Ovary (tissue), 3 donors: ENCODE results near the gene ANKS1B.

Source experiments
- CTCF ChIP-seq, 3 donors: fragments of 450-650 bp in 2 of 3; fragments of 200-600 bp in 1 of 3; IDR thresholded peaks; one replicate each; pipeline versions ENCODE4 v1.5.1 to v1.8.0; 2016 to 2022; ENCODE audit warnings: antibody characterized with exemption in 3 of 3, mild to moderate bottlenecking in 1 of 3
- EP300 ChIP-seq: sonication (generic); formaldehyde crosslinking; IDR thresholded peaks from one replicate; pipeline ENCODE4 v1.6.1; 2017; ENCODE audit warnings: antibody characterized with exemption
- POLR2A ChIP-seq: fragments of 450-650 bp; IDR thresholded peaks from one replicate; pipeline ENCODE4 v1.6.1; 2017; ENCODE audit warnings: antibody characterized with exemption, mild to moderate bottlenecking, moderate library complexity
- donor health status: DM: no; HTN: no; CAD: no.

DNA sequence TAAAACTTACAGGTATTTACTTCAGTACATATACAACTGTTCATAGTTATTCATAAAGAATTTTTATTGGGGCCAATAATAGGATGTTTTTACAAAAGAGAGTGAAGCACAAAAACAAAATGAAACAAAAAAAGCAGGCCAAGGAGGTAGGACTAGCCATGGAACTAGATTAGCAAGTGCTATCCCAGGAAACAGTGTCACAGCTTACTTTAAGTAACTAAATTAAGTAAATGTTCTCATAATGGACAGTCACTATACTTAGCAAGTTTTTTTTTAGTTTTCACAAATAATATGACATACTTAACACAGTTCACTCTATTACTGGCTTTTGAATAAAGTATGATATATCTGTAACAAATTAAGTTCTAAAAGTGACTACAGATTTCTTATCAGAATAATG lies 213.1 kb downstream of the ANKS1B start:
- TF ChIP-seq CTCF (IDR thresholded peaks at IDR 0.05), result no peak
- no peak for TF ChIP-seq POLR2A
- no peak for TF ChIP-seq EP300
